HepG2 (cell line): ENCODE results near the gene MATN1. TPM values are rescaled to one million over a fixed set of nuclear protein-coding genes. Genes with fewer than 3 reads are reported as not detected.

ENCODE experiments used
- CREM ChIP-seq, 2 experiments: sonication (generic) in 1 of 2; formaldehyde crosslinking in 1 of 2; IDR thresholded peaks; 2 replicates each; pipeline versions ENCODE4 v1.4.0 to v1.6.1; 2016 to 2020; ENCODE audit warnings: antibody characterized with exemption in 1 of 2, mild to moderate bottlenecking in 1 of 2, missing genetic modification reagents in 1 of 2
- GABPB1 ChIP-seq: IDR thresholded peaks from 2 replicates; pipeline ENCODE4 v1.6.1; 2016; ENCODE audit warnings: mild to moderate bottlenecking, missing genetic modification reagents, moderate library complexity, missing compliant biosample characterization
- HMG20B ChIP-seq: conservative IDR thresholded peaks from 2 replicates; pipeline ENCODE4 v1.6.1; 2016; ENCODE audit warnings: missing genetic modification reagents, missing compliant biosample characterization
- KLF9 ChIP-seq: IDR thresholded peaks from 2 replicates; pipeline ENCODE4 v1.6.1; 2016; ENCODE audit warnings: low read depth
- POLR2AphosphoS2 ChIP-seq: IDR thresholded peaks from 2 replicates; pipeline ENCODE4 v1.6.1; 2011; ENCODE audit warnings: low read depth, low read length, improper control_type of control experiment
- TARDBP ChIP-seq: sonication (generic); formaldehyde crosslinking; IDR thresholded peaks from 2 replicates; pipeline ENCODE4 v1.8.0; 2022; ENCODE audit warnings: mild to moderate bottlenecking, missing genetic modification reagents
- ZBTB3 ChIP-seq: sonication (generic); formaldehyde crosslinking; IDR thresholded peaks from 2 replicates; pipeline ENCODE4 v1.4.0; 2020; ENCODE audit warnings: low read depth, mild to moderate bottlenecking, moderate library complexity, missing genetic modification reagents, borderline replicate concordance
- ZFP36 ChIP-seq: fragments of 150-350 bp; IDR thresholded peaks from 2 replicates; pipeline ENCODE4 v1.6.1; 2018; ENCODE audit warnings: borderline replicate concordance, low read length, low read depth; ENCODE audit not compliant: partially characterized antibody
- ZNF383 ChIP-seq: sonication (generic); formaldehyde crosslinking; IDR thresholded peaks from 2 replicates; pipeline ENCODE4 v1.4.0; 2020; ENCODE audit warnings: missing genetic modification reagents, mild to moderate bottlenecking, borderline replicate concordance
- ZNF644 ChIP-seq: IDR thresholded peaks from 2 replicates; pipeline ENCODE4 v1.6.1; 2016; ENCODE audit warnings: low read depth
- polyA plus RNA-seq, 8 experiments: library from polyadenylated mRNA; depleted of rRNA in 3 of 8; stranded (reverse) in 7 of 8; unstranded in 1 of 8; fragments of >200 nt; fragmentation: Illumina TruSeq in 4 of 8; extraction: Trizol in 4 of 8; gene quantifications; 2 replicates each; pipeline versions ENCODE4 v1.2.1 to v1.2.3, GENCODE V29; 2011 to 2016; ENCODE audit warnings: low read depth in 4 of 8, missing spikeins in 1 of 8, mixed read lengths in 1 of 8; ENCODE audit not compliant: insufficient read depth in 1 of 8
- total RNA-seq, 5 experiments: library from RNA; depleted of rRNA; stranded (reverse); fragments of >200 nt; fragmentation: Illumina TruSeq; extraction: Trizol; gene quantifications; 2 replicates each; pipeline ENCODE4 v1.2.3, GENCODE V29; 2016; ENCODE audit warnings: low read depth in 1 of 5
- TF ChIP-seq, protein P1 (sequence below): sonication (generic); formaldehyde crosslinking; IDR thresholded peaks from 2 replicates; pipeline ENCODE4 v1.9.0; 2022; ENCODE audit warnings: missing genetic modification reagents, mild to moderate bottlenecking, borderline replicate concordance
- TF ChIP-seq, protein P2 (sequence below): sonication (generic); formaldehyde crosslinking; IDR thresholded peaks from 2 replicates; pipeline ENCODE4 v1.4.0; 2020; ENCODE audit warnings: missing genetic modification reagents
- TF ChIP-seq, protein P3 (sequence below): sonication (generic); formaldehyde crosslinking; conservative IDR thresholded peaks from 2 replicates; pipeline ENCODE4 v1.8.1; 2023; ENCODE audit warnings: missing genetic modification reagents
- TF ChIP-seq, protein P4 (sequence below): sonication (generic); formaldehyde crosslinking; IDR thresholded peaks from 2 replicates; pipeline ENCODE4 v1.4.0; 2020; ENCODE audit warnings: missing genetic modification reagents, borderline replicate concordance
- TF ChIP-seq, protein P5 (sequence below): sonication (generic); formaldehyde crosslinking; IDR thresholded peaks from 2 replicates; pipeline ENCODE4 v1.4.0; 2020; ENCODE audit warnings: mild to moderate bottlenecking, missing genetic modification reagents
- TF ChIP-seq, protein P6 (sequence below): sonication (generic); formaldehyde crosslinking; conservative IDR thresholded peaks from 2 replicates; pipeline ENCODE4 v1.8.0; 2022; ENCODE audit warnings: missing genetic modification reagents

The MATN1 gene
- total and polyA plus RNA-seq, 2 of the 13 experiments (the other 11 are each of a cell fraction or from before 2014, with no cell fraction given), result 0.04 to 0.05 TPM

DNA sequence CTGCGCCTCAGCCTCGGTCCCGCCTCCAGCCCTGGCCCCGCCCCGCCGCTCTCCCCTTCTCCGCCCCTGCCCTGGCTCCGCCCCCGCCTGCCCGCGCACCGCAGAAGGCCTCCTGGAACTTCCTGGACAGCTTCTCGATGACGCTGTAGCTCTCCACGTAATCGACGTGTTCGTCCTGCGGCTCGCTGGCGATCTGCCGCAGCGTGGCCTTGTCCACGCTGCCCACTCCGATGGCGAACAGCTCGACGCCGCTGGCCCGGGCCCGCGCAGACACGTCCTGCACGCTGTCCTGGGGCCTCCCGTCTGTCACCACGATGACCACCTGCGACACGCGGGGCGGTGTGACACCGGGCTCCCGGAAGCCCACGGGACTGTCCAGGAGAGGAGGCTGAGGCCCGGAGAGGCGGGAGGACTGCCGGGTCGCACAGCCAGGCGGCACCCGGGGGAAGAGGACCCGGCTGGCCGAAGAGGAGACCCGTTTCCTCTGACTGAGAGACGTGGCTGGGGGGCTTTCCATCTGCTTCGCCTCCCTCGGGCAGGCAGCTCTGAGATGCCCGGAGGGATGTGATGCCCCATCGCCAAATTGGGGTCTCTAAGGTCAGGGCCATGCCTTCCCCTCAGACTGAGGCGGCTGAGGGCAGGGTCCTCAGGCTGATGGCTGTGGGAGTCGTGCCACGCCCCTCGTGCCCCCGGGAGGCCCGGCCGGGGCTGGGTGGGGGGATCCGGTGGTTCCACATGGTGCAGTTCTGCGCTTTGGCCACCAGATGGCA, 4.6 kb downstream of the MATN1 start (continued):
- no peak for TF ChIP-seq ZFP36
- TF ChIP-seq CREM (IDR thresholded peaks at IDR 0.05), result no peak
- no peak for TF ChIP-seq CREM (CRISPR knock-in tag; IDR thresholded peaks at IDR 0.05)
- no peak for TF ChIP-seq KLF9
- TF ChIP-seq, protein P1, sequence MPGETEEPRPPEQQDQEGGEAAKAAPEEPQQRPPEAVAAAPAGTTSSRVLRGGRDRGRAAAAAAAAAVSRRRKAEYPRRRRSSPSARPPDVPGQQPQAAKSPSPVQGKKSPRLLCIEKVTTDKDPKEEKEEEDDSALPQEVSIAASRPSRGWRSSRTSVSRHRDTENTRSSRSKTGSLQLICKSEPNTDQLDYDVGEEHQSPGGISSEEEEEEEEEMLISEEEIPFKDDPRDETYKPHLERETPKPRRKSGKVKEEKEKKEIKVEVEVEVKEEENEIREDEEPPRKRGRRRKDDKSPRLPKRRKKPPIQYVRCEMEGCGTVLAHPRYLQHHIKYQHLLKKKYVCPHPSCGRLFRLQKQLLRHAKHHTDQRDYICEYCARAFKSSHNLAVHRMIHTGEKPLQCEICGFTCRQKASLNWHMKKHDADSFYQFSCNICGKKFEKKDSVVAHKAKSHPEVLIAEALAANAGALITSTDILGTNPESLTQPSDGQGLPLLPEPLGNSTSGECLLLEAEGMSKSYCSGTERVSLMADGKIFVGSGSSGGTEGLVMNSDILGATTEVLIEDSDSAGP (CRISPR knock-in tag), result peak; percentile 84; the same call in 1 of the 2 replicates
- TF ChIP-seq, protein P2, sequence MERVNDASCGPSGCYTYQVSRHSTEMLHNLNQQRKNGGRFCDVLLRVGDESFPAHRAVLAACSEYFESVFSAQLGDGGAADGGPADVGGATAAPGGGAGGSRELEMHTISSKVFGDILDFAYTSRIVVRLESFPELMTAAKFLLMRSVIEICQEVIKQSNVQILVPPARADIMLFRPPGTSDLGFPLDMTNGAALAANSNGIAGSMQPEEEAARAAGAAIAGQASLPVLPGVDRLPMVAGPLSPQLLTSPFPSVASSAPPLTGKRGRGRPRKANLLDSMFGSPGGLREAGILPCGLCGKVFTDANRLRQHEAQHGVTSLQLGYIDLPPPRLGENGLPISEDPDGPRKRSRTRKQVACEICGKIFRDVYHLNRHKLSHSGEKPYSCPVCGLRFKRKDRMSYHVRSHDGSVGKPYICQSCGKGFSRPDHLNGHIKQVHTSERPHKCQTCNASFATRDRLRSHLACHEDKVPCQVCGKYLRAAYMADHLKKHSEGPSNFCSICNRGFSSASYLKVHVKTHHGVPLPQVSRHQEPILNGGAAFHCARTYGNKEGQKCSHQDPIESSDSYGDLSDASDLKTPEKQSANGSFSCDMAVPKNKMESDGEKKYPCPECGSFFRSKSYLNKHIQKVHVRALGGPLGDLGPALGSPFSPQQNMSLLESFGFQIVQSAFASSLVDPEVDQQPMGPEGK (CRISPR knock-in tag), result peak; percentile 83
- TF ChIP-seq ZNF383, result no peak
- TF ChIP-seq ZBTB3 (CRISPR knock-in tag), result peak; percentile 61; the same call in 1 of the 2 replicates
- TF ChIP-seq ZNF644 (CRISPR knock-in tag), result no peak
- TF ChIP-seq, protein P3, sequence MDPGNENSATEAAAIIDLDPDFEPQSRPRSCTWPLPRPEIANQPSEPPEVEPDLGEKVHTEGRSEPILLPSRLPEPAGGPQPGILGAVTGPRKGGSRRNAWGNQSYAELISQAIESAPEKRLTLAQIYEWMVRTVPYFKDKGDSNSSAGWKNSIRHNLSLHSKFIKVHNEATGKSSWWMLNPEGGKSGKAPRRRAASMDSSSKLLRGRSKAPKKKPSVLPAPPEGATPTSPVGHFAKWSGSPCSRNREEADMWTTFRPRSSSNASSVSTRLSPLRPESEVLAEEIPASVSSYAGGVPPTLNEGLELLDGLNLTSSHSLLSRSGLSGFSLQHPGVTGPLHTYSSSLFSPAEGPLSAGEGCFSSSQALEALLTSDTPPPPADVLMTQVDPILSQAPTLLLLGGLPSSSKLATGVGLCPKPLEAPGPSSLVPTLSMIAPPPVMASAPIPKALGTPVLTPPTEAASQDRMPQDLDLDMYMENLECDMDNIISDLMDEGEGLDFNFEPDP (CRISPR knock-in tag), result no peak
- TF ChIP-seq POLR2AphosphoS2, result no peak
- TF ChIP-seq, protein P4, sequence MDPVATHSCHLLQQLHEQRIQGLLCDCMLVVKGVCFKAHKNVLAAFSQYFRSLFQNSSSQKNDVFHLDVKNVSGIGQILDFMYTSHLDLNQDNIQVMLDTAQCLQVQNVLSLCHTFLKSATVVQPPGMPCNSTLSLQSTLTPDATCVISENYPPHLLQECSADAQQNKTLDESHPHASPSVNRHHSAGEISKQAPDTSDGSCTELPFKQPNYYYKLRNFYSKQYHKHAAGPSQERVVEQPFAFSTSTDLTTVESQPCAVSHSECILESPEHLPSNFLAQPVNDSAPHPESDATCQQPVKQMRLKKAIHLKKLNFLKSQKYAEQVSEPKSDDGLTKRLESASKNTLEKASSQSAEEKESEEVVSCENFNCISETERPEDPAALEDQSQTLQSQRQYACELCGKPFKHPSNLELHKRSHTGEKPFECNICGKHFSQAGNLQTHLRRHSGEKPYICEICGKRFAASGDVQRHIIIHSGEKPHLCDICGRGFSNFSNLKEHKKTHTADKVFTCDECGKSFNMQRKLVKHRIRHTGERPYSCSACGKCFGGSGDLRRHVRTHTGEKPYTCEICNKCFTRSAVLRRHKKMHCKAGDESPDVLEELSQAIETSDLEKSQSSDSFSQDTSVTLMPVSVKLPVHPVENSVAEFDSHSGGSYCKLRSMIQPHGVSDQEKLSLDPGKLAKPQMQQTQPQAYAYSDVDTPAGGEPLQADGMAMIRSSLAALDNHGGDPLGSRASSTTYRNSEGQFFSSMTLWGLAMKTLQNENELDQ, result 0 out of 2 replicates have a peak, but pooled peaks have one; percentile 55
- TF ChIP-seq, protein P5, sequence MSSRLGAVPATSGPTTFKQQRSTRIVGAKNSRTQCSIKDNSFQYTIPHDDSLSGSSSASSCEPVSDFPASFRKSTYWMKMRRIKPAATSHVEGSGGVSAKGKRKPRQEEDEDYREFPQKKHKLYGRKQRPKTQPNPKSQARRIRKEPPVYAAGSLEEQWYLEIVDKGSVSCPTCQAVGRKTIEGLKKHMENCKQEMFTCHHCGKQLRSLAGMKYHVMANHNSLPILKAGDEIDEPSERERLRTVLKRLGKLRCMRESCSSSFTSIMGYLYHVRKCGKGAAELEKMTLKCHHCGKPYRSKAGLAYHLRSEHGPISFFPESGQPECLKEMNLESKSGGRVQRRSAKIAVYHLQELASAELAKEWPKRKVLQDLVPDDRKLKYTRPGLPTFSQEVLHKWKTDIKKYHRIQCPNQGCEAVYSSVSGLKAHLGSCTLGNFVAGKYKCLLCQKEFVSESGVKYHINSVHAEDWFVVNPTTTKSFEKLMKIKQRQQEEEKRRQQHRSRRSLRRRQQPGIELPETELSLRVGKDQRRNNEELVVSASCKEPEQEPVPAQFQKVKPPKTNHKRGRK (CRISPR knock-in tag), result no peak
- TF ChIP-seq GABPB1 (CRISPR knock-in tag), result peak; percentile 73
- no peak; the same call in 1 of the 2 replicates for TF ChIP-seq TARDBP (CRISPR knock-in tag)
- TF ChIP-seq, protein P6, sequence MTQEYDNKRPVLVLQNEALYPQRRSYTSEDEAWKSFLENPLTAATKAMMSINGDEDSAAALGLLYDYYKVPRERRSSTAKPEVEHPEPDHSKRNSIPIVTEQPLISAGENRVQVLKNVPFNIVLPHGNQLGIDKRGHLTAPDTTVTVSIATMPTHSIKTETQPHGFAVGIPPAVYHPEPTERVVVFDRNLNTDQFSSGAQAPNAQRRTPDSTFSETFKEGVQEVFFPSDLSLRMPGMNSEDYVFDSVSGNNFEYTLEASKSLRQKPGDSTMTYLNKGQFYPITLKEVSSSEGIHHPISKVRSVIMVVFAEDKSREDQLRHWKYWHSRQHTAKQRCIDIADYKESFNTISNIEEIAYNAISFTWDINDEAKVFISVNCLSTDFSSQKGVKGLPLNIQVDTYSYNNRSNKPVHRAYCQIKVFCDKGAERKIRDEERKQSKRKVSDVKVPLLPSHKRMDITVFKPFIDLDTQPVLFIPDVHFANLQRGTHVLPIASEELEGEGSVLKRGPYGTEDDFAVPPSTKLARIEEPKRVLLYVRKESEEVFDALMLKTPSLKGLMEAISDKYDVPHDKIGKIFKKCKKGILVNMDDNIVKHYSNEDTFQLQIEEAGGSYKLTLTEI (CRISPR knock-in tag), result no peak
- no peak for TF ChIP-seq HMG20B (CRISPR knock-in tag)
